ENCODE data around the gene NAA38.
"Not testable (repeated sequence)": the region's sequence is repeated elsewhere in the genome, so short reads cannot be mapped to it uniquely, and the experiment has no call there.

The NAA38 gene

DNA sequence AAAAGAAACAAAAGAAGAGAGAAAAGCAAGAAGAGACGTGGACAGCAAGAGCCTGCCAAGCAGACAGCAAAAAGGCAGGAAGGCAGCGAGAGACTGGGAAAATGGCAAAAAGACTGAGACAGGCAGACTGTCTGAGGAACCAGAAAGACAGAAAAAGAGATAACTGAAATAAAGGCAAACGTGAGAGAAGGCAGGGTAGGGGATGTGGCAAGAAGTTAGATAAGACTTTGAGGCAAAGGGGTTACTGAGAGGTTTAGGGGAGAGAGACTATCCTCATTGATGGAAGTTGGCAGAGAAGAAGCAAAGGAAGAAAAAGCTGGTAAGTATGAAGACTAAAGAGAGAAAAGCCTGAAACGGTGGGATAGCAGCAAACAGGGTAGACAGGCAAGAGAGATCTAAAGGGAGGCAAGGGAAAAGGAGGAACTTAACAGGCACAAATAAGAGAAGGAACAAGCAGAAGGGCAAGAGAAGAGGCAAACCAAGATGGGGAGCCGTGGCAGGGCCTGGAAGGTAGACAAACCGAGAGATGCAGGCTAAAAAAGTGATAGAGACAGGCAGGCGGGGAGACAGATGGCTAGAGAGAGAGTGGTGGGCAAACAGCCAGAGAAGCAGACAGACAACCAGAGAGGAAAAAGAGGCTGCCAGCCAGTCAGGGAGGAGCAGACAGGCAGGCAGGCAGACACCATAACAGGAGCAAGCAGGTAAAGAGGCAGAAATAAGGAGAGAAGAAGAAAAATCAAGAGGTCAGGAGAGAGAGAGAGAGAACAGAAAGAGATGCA is 24.1 kb upstream of the NAA38 start:
- peak; percentile 72 for DNase-seq (ENCODE audit: low spot score)

DNA sequence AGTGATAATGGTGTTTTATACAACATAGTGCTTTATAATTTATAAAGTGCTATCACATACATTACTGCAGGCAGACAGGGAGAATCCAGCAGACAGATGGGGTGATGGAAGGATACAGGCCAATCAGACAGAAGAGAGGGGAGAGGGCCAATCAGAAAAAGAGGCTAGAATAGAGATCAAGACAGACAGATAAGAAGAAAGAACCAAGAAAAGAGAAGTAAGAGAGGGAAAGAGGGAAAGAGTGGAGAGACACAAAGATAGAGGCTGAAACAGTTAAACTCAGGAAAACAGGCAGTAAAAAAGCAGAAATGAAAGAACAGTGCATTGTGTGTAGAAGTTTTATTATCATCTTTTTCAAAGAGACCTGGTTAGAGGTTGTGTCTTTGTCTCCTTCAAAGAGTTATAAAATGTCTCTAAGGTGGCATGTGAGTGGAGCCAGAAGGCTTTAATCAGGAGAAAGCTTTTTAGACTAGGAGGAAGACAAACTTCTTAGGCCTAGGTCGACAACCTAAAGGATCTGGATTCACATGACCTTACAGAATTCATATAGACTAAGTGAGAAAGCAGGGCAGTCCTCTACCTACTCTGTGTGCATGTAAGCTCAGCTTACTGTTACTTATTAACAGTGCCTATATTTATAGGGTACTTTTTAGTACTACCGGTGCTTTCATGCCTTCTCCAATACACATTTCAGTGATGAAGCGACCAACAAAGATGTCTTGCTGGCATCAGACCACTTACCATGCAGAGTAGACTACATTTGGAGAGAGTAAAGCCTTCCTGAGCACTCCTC is 22.9 kb upstream of the NAA38 start:
- no peak for DNase-seq (ENCODE audit: low spot score)

DNA sequence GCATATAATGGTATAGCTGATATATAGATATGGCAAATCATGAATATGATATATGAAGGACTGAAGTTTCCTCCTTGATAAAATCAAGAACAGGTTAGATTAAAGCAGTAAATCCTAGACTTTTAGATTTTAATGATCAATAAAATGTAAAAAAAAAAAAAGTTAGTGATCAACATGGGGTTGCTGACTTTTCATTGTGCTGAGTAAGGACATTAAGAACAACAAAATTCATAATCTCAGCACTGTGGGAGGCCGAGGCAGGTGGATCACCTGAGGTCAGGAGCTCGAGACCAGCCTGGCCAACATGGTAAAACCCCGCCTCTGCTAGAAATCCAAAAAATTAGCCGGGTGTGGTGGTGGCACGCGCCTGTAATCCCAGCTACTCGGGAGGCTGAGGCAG is 20.9 kb upstream of the NAA38 start:
- DNase-seq (ENCODE audit: low spot score): no peak

DNA sequence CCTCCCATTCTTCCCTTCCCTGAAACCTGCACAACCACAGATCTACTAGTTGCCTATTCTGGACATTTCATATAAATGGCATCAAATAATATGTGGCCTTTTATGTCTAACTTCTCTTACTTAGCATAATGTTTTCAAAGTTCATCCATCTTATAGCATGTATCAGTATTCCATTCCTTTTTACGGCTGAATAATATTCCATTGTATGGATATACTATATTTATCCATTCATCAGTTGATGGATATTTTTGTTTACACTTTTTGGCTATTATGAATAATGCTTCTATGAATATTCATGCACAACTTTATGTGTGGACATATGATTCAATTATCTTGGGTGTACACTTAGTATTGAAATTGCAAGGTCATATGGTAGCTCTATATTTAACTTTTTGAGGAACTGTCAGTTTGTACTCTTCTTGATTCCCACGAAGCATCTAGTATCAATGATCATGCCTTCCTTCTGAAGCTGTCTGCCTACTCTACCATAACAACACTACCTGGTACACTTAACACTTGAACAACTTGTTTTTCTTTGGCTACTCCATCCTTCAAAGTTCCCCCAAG is 18.5 kb upstream of the NAA38 start:
- DNase-seq (ENCODE audit: low spot score): no peak

DNA sequence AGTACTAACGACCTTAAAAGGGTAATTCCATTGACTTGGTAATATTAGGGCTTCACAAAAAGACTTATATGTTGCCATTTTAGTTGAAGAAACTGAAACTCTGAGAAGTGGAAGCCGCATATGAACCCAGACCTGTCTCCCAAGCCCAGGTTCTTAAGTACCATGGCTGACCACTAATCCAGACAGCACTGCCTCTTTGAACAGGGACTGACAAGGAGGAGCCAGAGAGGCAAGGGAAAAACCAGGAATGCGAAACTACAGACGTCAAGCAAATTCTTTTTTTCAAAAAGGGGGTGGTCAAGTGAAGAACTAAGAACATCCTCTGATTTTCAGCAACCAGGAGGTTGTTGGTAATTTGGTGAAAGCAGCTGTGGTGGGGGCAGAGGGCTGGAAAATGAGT is 15.7 kb upstream of the NAA38 start:
- DNase-seq (ENCODE audit: low spot score): no peak

DNA sequence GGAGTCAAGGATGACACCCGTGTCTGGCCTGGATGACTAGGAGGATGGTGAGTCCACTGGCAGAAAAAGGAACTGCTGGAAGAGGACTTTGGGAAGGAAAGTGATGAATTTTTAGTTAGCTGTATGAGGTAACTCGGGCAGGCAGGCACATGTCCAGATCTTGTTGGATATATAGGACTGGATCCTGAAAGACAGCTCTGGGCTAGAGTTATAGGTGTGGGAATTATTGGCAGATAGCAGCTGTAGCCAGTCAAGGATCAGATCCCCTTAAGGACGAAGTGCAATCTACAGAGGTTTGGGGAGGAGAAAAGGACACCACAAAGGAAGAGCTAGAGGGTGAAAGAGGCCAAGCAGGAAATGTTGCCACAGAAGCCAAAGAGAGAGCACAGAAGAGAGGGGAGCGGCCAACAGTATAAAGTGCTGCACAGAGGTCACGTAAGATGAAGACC is 10.5 kb upstream of the NAA38 start:
- no peak for DNase-seq (ENCODE audit: low spot score)

DNA sequence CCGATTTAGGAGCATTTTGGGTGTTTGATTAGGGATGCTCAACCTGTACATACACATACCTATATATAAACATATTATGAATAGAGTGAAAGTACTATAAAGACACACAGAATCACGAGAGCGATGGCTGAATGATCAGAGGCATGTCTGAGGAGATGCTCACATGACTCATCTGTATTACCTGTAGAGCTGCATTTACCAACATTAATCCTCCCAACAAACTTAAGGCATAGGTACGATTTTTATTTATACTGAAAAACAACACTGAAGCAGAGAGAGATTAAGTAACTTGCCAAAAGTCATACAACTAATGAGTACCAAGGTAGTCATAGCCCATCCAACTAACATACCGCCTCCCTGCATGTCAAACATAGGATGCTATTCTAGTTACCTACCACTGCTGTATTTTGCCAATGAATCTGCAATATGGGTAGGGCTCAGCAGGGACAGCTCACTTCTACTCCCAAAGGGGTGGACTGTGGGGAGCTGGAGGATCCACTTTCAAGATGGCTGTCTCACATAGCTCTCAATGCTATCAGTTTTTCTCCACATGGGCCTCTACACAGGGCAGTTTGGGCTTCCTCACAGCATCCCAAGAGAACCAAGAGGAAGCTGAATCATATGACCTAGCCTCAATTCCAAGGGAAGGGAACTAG is 7.8 kb upstream of the NAA38 start:
- DNase-seq (ENCODE audit: low spot score): no peak

DNA sequence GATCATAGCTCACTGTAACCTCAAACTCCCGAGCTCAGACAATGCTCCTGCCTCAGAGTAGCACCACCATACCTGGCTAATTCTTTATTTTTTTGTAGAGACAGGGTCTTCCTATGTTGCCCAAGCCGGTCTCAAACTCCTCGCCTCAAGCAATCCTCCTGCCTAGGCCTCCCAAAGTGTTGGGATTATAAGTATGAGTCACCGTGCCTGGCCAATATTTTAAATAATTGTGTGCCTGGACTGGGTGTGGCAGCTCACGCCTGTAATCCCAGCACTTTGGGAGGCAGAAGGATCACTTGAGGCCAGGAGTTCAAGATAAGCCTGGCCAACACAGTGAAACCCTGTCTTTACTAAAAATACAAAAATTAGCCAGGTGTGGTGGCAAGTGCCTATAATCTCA is 7.0 kb upstream of the NAA38 start:
- not testable (repeated sequence) for DNase-seq (ENCODE audit: low spot score)

DNA sequence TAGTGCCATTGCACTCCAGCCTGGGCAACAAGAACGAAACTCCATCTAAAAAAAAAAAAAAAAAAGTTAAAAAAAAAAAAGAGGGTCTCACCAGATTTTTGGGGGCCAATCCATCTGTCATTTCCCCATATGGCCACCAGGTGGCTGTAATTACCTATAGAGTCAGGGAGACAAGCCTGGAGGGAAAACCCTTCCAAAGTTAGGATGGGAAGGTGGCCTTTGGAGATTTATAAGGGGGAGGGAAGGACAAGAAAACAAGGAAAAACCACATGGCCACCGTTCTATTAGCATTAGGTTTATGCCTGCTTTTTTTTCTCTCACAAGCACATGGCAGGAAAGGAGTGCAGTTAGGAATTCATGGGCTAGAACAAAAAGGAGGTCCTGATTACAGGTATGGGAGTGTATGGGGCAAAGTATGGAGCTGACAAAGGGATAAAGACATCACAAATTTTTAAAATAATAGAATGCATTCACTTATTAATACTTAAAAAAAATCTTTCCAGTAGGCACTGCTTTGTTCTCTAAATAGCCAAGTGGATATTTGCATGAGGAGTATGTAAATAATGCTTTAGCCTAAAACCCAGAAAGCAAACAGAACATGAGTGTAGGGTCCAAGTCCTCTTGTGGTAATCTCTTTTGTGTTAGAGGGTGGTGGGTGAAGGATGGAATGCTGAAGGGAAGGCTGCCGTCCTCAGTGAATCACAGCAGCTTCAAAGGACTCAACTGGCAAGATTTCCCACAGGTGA is 5.5 kb upstream of the NAA38 start:
- DNase-seq (ENCODE audit: low spot score): no peak

DNA sequence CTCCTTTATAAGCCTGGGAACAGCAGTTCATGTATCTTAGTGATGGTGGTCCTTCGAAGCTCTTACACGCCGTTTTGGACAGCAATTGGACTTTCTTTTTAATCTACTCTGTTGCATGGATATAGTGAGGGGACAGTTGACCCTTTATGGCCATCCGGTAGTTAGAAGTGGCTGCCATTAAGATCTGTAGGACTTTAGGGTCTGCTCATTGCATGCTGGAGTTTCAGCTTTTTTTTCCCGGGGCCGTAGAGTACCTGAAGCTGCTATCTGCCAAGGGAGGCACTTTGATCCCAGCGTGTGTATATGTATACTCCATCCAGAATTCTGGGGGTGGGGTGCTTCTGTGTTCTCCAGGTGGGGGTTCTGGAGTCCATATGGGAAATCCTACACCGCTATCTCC is 1.7 kb upstream of the NAA38 start:
- DNase-seq (ENCODE audit: low spot score): no peak

DNA sequence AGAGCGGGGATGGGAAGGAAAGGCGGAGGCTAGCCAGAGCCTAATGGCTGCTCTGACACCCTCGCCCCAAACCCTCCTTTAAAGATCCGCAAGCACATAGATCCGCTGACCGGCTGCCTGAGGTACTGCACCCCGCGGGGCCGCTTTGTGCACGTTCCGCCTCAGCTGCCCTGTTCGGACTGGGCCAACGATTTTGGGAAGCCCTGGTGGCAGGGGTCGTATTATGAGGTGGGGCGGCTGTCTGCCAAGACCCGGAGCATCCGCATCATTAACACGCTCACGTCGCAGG is 1.1 kb upstream of the NAA38 start:
- DNase-seq (ENCODE audit: low spot score): no peak

DNA sequence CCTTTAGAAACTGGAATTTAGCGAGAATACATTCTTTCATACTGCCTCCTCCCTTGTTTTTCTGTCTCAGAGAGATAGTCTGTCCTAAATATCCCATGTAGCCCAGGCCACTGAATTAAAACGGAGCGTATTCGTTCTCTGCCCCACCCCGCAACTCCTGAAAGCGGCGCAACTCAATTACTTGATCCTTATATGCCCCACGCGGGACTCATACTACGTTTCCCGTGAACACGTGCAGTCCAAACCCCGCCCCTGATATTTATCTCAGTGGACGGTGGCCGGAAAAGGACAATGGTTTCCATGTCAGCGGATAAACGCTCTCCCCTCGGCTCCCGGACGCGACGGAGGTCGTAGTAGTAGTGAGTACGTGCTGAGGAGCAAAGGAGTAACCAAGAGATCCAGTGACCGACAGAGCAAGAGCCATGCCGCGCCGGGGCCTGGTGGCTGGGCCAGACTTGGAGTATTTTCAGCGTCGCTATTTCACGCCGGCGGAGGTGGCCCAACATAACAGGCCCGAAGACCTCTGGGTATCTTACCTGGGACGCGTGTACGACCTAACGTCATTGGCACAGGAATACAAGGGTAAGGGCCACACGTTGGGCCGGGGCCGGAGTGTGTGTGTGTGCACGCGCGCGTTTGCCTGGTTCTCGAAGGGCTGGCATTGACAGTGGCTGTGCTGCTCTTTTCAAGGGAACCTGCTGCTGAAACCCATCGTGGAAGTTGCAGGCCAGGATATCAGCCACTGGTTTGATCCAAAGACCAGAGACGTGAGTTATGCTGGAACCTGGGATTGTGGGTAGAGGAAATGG is 558 bp upstream of the NAA38 start, which contains the start of gene CYB5D1:
TSS of gene CYB5D1 (plus strand) at position 291 of the 809 bp plus-strand sequence. CDS start at position 423, 132 bp downstream.
- DNase-seq (ENCODE audit: low spot score): peak; percentile 95

DNA sequence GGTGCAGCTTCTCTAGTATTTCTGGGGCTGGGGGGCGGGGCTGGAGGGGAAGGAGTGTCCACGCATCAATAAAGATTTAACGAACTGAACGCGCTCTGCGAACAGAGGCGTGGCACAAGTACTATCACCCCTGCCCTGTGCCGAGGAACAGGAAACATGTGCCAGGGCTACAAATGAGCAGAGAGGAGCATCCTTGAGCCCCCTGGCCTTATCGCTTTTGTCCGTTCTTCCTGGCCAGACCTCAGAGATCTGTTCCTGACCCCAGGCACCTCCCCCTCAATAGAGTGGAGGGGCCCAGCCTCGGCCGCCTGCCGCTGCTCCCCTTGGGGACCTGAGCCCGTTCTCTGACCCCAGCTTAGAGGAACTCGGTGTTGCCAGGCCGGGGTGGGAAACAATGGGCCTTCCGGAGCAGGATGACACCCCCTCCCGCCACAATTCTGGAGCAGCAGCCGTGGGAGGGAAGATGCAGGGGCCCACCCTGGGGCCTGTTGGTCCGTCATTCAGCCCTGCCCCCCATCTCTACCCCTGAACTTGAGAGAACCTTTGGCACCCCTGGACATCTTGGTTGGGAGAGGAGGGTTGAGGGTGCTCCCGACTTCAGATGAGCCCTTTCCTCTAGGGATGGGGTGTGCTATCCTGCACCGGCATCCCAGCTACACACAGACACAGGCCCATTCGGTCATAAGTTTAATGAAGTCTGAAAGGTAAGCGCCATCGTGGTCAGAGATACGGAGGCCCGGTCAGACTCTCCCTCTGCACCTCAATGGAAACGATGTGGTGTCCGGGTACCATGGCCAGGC is 1.1 kb downstream of the NAA38 start:
- DNase-seq (ENCODE audit: low spot score): no peak

DNA sequence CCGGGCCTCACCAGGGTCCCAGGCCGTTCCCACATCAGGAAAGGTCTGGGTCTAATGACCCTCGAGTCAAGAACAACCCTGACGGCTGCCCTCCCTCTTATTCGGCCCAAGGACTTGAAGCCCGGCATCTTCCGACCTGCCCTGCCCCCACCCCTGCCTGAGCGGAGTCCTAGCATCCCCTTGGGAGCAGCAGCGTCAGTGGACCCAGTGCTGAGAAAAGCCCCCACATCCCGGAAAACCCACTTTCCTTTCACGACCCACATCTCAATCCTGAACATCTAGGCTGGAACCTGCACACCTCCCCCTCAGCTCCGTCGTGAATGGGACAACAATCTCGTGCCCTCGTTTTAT is 1.7 kb downstream of the NAA38 start:
- no peak for DNase-seq (ENCODE audit: low spot score)

DNA sequence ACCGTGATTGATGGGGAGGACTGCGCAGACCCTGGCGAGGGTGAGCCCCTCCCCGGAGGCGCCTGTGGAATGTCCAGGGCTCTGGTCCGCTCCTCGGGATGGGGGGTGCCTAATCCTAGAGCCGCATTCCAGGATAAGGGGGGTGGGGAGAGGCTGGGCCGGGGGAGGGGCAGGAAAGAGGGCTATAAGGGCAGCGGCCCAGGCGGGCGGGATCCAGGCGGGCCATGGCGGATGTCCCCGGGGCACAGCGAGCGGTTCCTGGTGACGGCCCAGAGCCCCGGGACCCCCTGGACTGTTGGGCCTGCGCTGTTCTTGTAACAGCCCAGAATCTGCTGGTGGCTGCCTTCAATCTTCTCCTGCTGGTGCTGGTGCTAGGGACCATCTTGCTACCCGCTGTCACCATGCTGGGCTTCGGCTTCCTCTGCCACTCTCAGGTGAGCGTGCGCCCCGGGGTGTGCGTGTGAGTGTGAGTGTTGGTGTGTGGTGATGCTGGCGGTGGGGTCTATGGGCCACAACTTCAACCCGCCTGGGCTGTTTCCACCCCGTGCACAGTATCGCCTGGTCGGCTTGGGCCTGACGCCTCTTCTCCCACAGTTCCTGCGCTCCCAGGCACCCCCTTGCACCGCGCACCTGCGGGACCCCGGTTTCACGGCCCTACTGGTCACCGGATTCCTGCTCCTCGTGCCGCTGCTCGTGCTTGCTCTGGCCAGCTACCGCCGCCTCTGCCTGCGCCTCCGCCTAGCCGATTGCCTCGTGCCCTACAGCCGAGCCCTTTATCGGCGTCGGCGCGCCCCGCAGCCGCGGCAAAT is 2.3 kb downstream of the NAA38 start, which contains the start of gene TMEM88:
TSS of gene TMEM88 (plus strand) at position 216 of the 809 bp plus-strand sequence. CDS start at position 225, 9 bp downstream.
- no peak for DNase-seq (ENCODE audit: low spot score)

DNA sequence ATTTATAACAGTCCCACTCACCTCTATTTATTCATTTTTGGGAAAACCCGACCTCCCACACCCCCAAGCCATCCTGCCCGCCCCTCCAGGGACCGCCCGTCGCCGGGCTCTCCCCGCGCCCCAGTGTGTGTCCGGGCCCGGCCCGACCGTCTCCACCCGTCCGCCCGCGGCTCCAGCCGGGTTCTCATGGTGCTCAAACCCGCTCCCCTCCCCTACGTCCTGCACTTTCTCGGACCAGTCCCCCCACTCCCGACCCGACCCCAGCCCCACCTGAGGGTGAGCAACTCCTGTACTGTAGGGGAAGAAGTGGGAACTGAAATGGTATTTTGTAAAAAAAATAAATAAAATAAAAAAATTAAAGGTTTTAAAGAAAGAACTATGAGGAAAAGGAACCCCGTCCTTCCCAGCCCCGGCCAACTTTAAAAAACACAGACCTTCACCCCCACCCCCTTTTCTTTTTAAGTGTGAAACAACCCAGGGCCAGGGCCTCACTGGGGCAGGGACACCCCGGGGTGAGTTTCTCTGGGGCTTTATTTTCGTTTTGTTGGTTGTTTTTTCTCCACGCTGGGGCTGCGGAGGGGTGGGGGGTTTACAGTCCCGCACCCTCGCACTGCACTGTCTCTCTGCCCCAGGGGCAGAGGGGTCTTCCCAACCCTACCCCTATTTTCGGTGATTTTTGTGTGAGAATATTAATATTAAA is 3.1 kb downstream of the NAA38 start:
- DNase-seq (ENCODE audit: low spot score): no peak

DNA sequence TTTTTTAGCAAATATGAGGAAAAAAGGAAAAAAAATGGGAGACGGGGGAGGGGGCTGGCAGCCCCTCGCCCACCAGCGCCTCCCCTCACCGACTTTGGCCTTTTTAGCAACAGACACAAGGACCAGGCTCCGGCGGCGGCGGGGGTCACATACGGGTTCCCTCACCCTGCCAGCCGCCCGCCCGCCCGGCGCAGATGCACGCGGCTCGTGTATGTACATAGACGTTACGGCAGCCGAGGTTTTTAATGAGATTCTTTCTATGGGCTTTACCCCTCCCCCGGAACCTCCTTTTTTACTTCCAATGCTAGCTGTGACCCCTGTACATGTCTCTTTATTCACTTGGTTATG is 3.7 kb downstream of the NAA38 start:
- DNase-seq (ENCODE audit: low spot score): no peak

DNA sequence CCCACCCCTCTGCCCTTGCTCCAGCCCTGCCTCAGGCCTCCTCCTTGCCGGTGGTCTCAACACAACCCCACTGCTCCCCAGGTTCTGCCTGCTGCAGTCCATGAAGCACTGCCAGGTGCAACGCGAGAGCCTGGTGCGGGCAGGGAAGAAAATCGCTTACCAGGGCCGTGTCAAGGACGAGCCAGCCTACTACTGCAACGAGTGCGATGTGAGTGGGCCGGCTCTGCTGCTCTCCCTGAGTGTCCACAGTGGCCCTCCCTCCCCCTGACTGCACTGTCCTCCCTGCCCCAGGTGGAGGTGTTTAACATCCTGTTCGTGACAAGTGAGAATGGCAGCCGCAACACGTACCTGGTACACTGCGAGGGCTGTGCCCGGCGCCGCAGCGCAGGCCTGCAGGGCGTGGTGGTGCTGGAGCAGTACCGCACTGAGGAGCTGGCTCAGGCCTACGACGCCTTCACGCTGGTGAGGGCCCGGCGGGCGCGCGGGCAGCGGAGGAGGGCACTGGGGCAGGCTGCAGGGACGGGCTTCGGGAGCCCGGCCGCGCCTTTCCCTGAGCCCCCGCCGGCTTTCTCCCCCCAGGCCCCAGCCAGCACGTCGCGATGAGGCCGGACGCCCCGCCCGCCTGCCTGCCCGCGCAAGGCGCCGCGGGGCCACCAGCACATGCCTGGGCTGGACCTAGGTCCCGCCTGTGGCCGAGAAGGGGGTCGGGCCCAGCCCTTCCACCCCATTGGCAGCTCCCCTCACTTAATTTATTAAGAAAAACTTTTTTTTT is 4.3 kb downstream of the NAA38 start:
- no peak for DNase-seq (ENCODE audit: low spot score)

Measured in Ammon's horn (tissue), 1 donor.